ENCODE data around the gene RANBP17.

Gene RANBP17

DNA sequence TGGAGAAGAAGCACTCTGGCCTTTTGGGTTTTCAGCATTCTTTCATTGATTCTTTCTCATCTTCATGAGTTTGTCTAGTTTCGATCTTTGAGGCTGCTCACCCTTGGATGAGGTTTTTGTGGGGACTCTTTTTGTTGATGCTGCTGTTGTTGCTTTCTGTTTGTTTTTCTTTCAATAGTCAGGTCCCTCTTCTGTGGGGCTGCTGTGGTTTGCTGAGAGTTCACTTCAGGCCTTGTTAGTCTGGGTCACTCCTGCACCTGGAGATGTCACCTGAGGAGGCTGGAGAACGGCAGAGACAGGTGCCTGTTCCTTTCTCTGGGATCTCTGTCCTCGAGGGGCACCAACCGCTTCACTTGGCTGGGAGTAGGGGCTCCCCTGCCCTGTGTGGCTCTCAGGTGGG lies 14.0 kb downstream of the RANBP17 start:
- ATAC-seq, result no peak
- TF ChIP-seq ISL1 (CRISPR knock-in tag; IDR thresholded peaks at IDR 0.05), result no peak

DNA sequence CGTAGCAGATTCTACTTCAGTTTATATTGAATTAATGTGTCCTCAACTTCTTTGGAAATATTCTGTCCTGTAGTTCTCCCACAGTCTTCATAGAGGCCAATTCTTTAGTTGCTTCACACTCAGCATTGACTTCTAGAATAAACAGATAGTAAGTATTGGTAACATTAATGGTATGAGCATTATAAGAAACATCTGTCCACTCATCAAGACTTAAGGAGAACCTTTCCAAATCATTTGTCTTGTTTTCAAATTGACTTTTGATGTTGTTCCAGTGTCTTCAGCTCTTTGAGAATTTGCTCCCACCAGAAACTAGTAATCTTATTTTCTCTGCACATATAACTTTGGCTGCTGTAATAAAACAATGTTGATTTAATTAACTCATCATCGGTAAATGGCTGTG lies 18.3 kb downstream of the RANBP17 start:
- TF ChIP-seq TCF4 (CRISPR knock-in tag; IDR thresholded peaks at IDR 0.05; ENCODE audit: borderline replicate concordance), result no peak
- TF ChIP-seq ZNF8 (CRISPR knock-in tag; IDR thresholded peaks at IDR 0.05), result no peak
- no peak for TF ChIP-seq GLIS3 (CRISPR knock-in tag; IDR thresholded peaks at IDR 0.05)
- no peak for TF ChIP-seq TOX (CRISPR knock-in tag; IDR thresholded peaks at IDR 0.05; ENCODE audit: borderline replicate concordance)
- TF ChIP-seq ZFP30 (CRISPR knock-in tag; IDR thresholded peaks at IDR 0.05), result no peak
- no peak for TF ChIP-seq ARNTL (CRISPR knock-in tag; IDR thresholded peaks at IDR 0.05; ENCODE audit: borderline replicate concordance, low read depth)
- TF ChIP-seq, protein P1, sequence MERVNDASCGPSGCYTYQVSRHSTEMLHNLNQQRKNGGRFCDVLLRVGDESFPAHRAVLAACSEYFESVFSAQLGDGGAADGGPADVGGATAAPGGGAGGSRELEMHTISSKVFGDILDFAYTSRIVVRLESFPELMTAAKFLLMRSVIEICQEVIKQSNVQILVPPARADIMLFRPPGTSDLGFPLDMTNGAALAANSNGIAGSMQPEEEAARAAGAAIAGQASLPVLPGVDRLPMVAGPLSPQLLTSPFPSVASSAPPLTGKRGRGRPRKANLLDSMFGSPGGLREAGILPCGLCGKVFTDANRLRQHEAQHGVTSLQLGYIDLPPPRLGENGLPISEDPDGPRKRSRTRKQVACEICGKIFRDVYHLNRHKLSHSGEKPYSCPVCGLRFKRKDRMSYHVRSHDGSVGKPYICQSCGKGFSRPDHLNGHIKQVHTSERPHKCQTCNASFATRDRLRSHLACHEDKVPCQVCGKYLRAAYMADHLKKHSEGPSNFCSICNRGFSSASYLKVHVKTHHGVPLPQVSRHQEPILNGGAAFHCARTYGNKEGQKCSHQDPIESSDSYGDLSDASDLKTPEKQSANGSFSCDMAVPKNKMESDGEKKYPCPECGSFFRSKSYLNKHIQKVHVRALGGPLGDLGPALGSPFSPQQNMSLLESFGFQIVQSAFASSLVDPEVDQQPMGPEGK (CRISPR knock-in tag; IDR thresholded peaks at IDR 0.05; ENCODE audit: borderline replicate concordance), result no peak
- TF ChIP-seq, protein P2, sequence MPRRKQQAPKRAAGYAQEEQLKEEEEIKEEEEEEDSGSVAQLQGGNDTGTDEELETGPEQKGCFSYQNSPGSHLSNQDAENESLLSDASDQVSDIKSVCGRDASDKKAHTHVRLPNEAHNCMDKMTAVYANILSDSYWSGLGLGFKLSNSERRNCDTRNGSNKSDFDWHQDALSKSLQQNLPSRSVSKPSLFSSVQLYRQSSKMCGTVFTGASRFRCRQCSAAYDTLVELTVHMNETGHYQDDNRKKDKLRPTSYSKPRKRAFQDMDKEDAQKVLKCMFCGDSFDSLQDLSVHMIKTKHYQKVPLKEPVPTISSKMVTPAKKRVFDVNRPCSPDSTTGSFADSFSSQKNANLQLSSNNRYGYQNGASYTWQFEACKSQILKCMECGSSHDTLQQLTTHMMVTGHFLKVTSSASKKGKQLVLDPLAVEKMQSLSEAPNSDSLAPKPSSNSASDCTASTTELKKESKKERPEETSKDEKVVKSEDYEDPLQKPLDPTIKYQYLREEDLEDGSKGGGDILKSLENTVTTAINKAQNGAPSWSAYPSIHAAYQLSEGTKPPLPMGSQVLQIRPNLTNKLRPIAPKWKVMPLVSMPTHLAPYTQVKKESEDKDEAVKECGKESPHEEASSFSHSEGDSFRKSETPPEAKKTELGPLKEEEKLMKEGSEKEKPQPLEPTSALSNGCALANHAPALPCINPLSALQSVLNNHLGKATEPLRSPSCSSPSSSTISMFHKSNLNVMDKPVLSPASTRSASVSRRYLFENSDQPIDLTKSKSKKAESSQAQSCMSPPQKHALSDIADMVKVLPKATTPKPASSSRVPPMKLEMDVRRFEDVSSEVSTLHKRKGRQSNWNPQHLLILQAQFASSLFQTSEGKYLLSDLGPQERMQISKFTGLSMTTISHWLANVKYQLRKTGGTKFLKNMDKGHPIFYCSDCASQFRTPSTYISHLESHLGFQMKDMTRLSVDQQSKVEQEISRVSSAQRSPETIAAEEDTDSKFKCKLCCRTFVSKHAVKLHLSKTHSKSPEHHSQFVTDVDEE (CRISPR knock-in tag; IDR thresholded peaks at IDR 0.05), result no peak
- no peak for ATAC-seq

DNA sequence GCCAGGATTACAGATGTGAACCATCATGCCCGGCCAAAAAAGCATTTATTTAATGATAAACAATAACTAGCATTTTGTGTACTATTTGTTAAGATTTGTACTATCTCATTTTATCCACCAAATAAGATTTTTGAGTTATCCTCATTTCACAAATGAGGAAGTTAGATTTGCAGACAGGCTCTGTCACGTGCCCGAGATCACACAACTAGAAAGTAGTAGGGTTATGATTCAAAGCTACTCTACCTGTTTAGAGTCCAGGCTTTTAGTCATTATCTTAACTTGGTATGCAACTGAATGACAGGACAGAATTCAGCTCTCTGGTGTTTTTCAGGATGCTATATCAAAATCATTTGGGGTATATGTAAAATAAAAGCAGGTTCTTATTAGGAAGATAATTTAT lies 20.5 kb downstream of the RANBP17 start:
- TF ChIP-seq ZNF565 (CRISPR knock-in tag; conservative IDR thresholded peaks at IDR 0.05; ENCODE audit: low read depth), result no peak
- TF ChIP-seq, protein P3, sequence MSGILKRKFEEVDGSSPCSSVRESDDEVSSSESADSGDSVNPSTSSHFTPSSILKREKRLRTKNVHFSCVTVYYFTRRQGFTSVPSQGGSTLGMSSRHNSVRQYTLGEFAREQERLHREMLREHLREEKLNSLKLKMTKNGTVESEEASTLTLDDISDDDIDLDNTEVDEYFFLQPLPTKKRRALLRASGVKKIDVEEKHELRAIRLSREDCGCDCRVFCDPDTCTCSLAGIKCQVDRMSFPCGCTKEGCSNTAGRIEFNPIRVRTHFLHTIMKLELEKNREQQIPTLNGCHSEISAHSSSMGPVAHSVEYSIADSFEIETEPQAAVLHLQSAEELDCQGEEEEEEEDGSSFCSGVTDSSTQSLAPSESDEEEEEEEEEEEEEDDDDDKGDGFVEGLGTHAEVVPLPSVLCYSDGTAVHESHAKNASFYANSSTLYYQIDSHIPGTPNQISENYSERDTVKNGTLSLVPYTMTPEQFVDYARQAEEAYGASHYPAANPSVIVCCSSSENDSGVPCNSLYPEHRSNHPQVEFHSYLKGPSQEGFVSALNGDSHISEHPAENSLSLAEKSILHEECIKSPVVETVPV (CRISPR knock-in tag; IDR thresholded peaks at IDR 0.05), result no peak
- TF ChIP-seq ZNF8 (CRISPR knock-in tag; IDR thresholded peaks at IDR 0.05), result no peak
- TF ChIP-seq CSDC2 (CRISPR knock-in tag; IDR thresholded peaks at IDR 0.05), result no peak
- TF ChIP-seq, protein P4, sequence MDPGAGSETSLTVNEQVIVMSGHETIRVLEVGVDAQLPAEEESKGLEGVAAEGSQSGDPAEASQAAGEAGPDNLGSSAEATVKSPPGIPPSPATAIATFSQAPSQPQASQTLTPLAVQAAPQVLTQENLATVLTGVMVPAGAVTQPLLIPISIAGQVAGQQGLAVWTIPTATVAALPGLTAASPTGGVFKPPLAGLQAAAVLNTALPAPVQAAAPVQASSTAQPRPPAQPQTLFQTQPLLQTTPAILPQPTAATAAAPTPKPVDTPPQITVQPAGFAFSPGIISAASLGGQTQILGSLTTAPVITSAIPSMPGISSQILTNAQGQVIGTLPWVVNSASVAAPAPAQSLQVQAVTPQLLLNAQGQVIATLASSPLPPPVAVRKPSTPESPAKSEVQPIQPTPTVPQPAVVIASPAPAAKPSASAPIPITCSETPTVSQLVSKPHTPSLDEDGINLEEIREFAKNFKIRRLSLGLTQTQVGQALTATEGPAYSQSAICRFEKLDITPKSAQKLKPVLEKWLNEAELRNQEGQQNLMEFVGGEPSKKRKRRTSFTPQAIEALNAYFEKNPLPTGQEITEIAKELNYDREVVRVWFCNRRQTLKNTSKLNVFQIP (CRISPR knock-in tag; IDR thresholded peaks at IDR 0.05; ENCODE audit: borderline replicate concordance, low read depth), result no peak
- TF ChIP-seq, protein P5, sequence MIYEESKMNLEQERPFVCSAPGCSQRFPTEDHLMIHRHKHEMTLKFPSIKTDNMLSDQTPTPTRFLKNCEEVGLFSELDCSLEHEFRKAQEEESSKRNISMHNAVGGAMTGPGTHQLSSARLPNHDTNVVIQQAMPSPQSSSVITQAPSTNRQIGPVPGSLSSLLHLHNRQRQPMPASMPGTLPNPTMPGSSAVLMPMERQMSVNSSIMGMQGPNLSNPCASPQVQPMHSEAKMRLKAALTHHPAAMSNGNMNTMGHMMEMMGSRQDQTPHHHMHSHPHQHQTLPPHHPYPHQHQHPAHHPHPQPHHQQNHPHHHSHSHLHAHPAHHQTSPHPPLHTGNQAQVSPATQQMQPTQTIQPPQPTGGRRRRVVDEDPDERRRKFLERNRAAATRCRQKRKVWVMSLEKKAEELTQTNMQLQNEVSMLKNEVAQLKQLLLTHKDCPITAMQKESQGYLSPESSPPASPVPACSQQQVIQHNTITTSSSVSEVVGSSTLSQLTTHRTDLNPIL (CRISPR knock-in tag; IDR thresholded peaks at IDR 0.05; ENCODE audit: low read depth), result no peak
- TF ChIP-seq BACH2 (CRISPR knock-in tag; IDR thresholded peaks at IDR 0.05; ENCODE audit: borderline replicate concordance), result no peak
- TF ChIP-seq GLIS3 (CRISPR knock-in tag; IDR thresholded peaks at IDR 0.05), result no peak
- TF ChIP-seq, protein P1 (CRISPR knock-in tag; IDR thresholded peaks at IDR 0.05; ENCODE audit: borderline replicate concordance), result no peak
- TF ChIP-seq OSR1 (CRISPR knock-in tag; IDR thresholded peaks at IDR 0.05), result no peak
- no peak for TF ChIP-seq ZC3H10 (CRISPR knock-in tag; IDR thresholded peaks at IDR 0.05)
- no peak for TF ChIP-seq ZNF70 (CRISPR knock-in tag; IDR thresholded peaks at IDR 0.05)
- TF ChIP-seq, protein P2 (CRISPR knock-in tag; IDR thresholded peaks at IDR 0.05), result no peak
- no peak for TF ChIP-seq ISL1 (CRISPR knock-in tag; IDR thresholded peaks at IDR 0.05)
- no peak for TF ChIP-seq ESRRG (CRISPR knock-in tag; IDR thresholded peaks at IDR 0.05)
- TF ChIP-seq TCF4 (CRISPR knock-in tag; IDR thresholded peaks at IDR 0.05; ENCODE audit: borderline replicate concordance), result no peak
- TF ChIP-seq RARB (CRISPR knock-in tag; IDR thresholded peaks at IDR 0.05), result no peak
- no peak for TF ChIP-seq PPARA (CRISPR knock-in tag; IDR thresholded peaks at IDR 0.05; ENCODE audit: borderline replicate concordance)
- TF ChIP-seq TOX (CRISPR knock-in tag; IDR thresholded peaks at IDR 0.05; ENCODE audit: borderline replicate concordance), result no peak
- TF ChIP-seq ZFP30 (CRISPR knock-in tag; IDR thresholded peaks at IDR 0.05), result no peak
- ATAC-seq, result no peak

Measured in SK-N-SH treated with all-trans-retinoic acid at 6 μM for 48 hours (cell line).